Liver (tissue), 9 donors: ENCODE data around the gene ZSCAN5B. TPM values are rescaled to one million over a fixed set of nuclear protein-coding genes. Genes with fewer than 3 reads are reported as not detected.

ENCODE experiments used
- DNase-seq: peaks from one replicate; pipeline ENCODE4 v3.0.0-alpha.2; 2017; ENCODE audit warnings: low spot score
- H3K27ac ChIP-seq, 2 donors: one replicate each; pipeline ENCODE4 v1.7.0; 2013; ENCODE audit warnings: inconsistent platforms in 2 of 2, low read length in 2 of 2, control low read depth in 1 of 2, low read depth in 1 of 2, mild to moderate bottlenecking in 1 of 2
- H3K27me3 ChIP-seq, 4 donors: one replicate each; pipeline versions ENCODE4 v1.6.1 to v1.7.0; 2013; ENCODE audit warnings: low read length in 3 of 4, inconsistent platforms in 1 of 4, mild to moderate bottlenecking in 1 of 4, moderate library complexity in 1 of 4; ENCODE audit not compliant: control insufficient read depth in 4 of 4, insufficient read depth in 4 of 4
- H3K36me3 ChIP-seq, 4 donors: one replicate each; pipeline versions ENCODE4 v1.6.1 to v1.7.0; 2013; ENCODE audit warnings: low read length in 3 of 4, mild to moderate bottlenecking in 3 of 4, low read depth in 1 of 4, moderate library complexity in 1 of 4; ENCODE audit not compliant: control insufficient read depth in 4 of 4, insufficient read depth in 3 of 4
- H3K4me1 ChIP-seq, 4 donors: one replicate each; pipeline versions ENCODE4 v1.6.1 to v1.7.0; 2013; ENCODE audit warnings: low read length in 3 of 4, mild to moderate bottlenecking in 3 of 4, moderate library complexity in 1 of 4; ENCODE audit not compliant: control insufficient read depth in 4 of 4, insufficient read depth in 4 of 4
- H3K4me3 ChIP-seq, 3 donors: one replicate each; pipeline versions ENCODE4 v1.6.1 to v1.7.0; 2013; ENCODE audit warnings: low read length in 3 of 3, control low read depth in 1 of 3, low read depth in 1 of 3, mild to moderate bottlenecking in 1 of 3
- H3K9ac ChIP-seq, 2 donors: one replicate each; pipeline ENCODE4 v1.7.0; 2013; ENCODE audit warnings: low read length in 2 of 2, mild to moderate bottlenecking in 2 of 2, moderate library complexity in 2 of 2, control low read depth in 1 of 2, low read depth in 1 of 2
- H3K9me3 ChIP-seq, 4 donors: one replicate each; pipeline versions ENCODE4 v1.6.1 to v1.7.0; 2013; ENCODE audit warnings: low read length in 3 of 4; ENCODE audit not compliant: control insufficient read depth in 4 of 4
- ATF3 ChIP-seq: IDR thresholded peaks from 2 replicates; pipeline ENCODE4 v1.6.1; 2016; ENCODE audit warnings: antibody characterized with exemption
- CTCF ChIP-seq: fragments of 150-350 bp; IDR thresholded peaks from 2 replicates; pipeline ENCODE4 v1.5.1; 2017; ENCODE audit warnings: improper control_type of control experiment, low read depth, low read length; ENCODE audit not compliant: missing input control
- EGR1 ChIP-seq, 2 donors: IDR thresholded peaks; 2 replicates each; pipeline ENCODE4 v1.6.1; 2016 to 2018; ENCODE audit warnings: antibody characterized with exemption in 2 of 2, low read depth in 2 of 2
- FOXA1 ChIP-seq: IDR thresholded peaks from 2 replicates; pipeline ENCODE4 v1.6.1; 2016; ENCODE audit warnings: antibody characterized with exemption
- FOXA2 ChIP-seq: IDR thresholded peaks from 2 replicates; pipeline ENCODE4 v1.6.1; 2016; ENCODE audit warnings: antibody characterized with exemption
- GABPA ChIP-seq, 2 donors: IDR thresholded peaks in 1 of 2; conservative IDR thresholded peaks in 1 of 2; 2 replicates each; pipeline ENCODE4 v1.6.1; 2016; ENCODE audit warnings: antibody characterized with exemption in 2 of 2, mild to moderate bottlenecking in 1 of 2, moderate library complexity in 1 of 2
- HNF4A ChIP-seq, 2 donors: conservative IDR thresholded peaks; 2 replicates each; pipeline ENCODE4 v1.6.1; 2016; ENCODE audit warnings: antibody characterized with exemption in 2 of 2, mild to moderate bottlenecking in 2 of 2
- HNF4G ChIP-seq: IDR thresholded peaks from 2 replicates; pipeline ENCODE4 v1.6.1; 2016; ENCODE audit warnings: antibody characterized with exemption
- JUND ChIP-seq, 2 donors: IDR thresholded peaks; 2 replicates each; pipeline ENCODE4 v1.6.1; 2016; ENCODE audit warnings: antibody characterized with exemption in 2 of 2
- MAX ChIP-seq: IDR thresholded peaks from 2 replicates; pipeline ENCODE4 v1.6.1; 2016; ENCODE audit warnings: antibody characterized with exemption
- NR2F2 ChIP-seq: IDR thresholded peaks from 2 replicates; pipeline ENCODE4 v1.6.1; 2016; ENCODE audit warnings: antibody characterized with exemption
- RAD21 ChIP-seq, 2 donors: IDR thresholded peaks; 2 replicates each; pipeline ENCODE4 v1.6.1; 2016; ENCODE audit warnings: antibody characterized with exemption in 2 of 2, mild to moderate bottlenecking in 2 of 2
- REST ChIP-seq: IDR thresholded peaks from 2 replicates; pipeline ENCODE4 v1.6.1; 2016; ENCODE audit warnings: antibody characterized with exemption, mild to moderate bottlenecking
- RXRA ChIP-seq, 2 donors: IDR thresholded peaks; 2 replicates each; pipeline ENCODE4 v1.6.1; 2017 to 2018; ENCODE audit warnings: antibody characterized with exemption in 2 of 2, mild to moderate bottlenecking in 1 of 2
- SP1 ChIP-seq: IDR thresholded peaks from 2 replicates; pipeline ENCODE4 v1.6.1; 2018; ENCODE audit warnings: antibody characterized with exemption, mild to moderate bottlenecking
- TAF1 ChIP-seq: conservative IDR thresholded peaks from 2 replicates; pipeline ENCODE4 v1.6.1; 2016; ENCODE audit warnings: antibody characterized with exemption, mild to moderate bottlenecking
- YY1 ChIP-seq: IDR thresholded peaks from 2 replicates; pipeline ENCODE4 v1.6.1; 2016; ENCODE audit warnings: antibody characterized with exemption, mild to moderate bottlenecking
- ZBTB33 ChIP-seq: IDR thresholded peaks from 2 replicates; pipeline ENCODE4 v1.6.1; 2016; ENCODE audit warnings: antibody characterized with exemption
- WGBS: extraction: QIAGEN DNeasy Blood & Tissue Kit; methylation state at CpG from one replicate; pipeline ENCODE4 v1.1.7; 2013; 5-methylcytosine and 5-hydroxymethylcytosine counted together
- polyA plus RNA-seq, 2 donors: library from polyadenylated mRNA; stranded (reverse) in 1 of 2; unstranded in 1 of 2; fragments of 200-250 nt in 1 of 2; fragments of >200 nt in 1 of 2; fragmentation: Nextera tagmentation in 1 of 2; extraction: Ambion mirVana in 1 of 2; gene quantifications; one replicate each; pipeline versions ENCODE4 v1.2.1 to v1.2.3, GENCODE V29; 2013 to 2015
- total RNA-seq, 2 donors: library from RNA; depleted of rRNA; stranded (reverse); fragments of >200 nt; gene quantifications; one replicate each; pipeline ENCODE4 v1.2.3, GENCODE V29; 2014
- donor health status: healthy.
- donor health status: healthy.
- donor health status: healthy.
- donor health status: healthy.
- donor health status: healthy.

ZSCAN5B gene
- total and polyA plus RNA-seq, 4 donors: 0.08 TPM; not detected in 3

GRCh38 chr19:56150358-56150757 lies 47.2 kb downstream of the ZSCAN5B start (continued):
- TF ChIP-seq REST: no peak
- no peak for TF ChIP-seq MAX

GRCh38 chr19:56149656-56150038 lies 47.9 kb downstream of the ZSCAN5B start:
- 96% methylated on average over 5 of the region's 5 CpGs for WGBS
- Histone ChIP-seq H3K36me3 (peaks cover 6 to 15% (median 10%) of the 10 kb centered on the region in 4 donors), H3K4me1 (peaks cover 2 to 33% (median 26%) of the 10 kb centered on the region in 4 donors), H3K9me3 (no peaks in the 10 kb centered on the region), H3K27me3 (no peaks in the 10 kb centered on the region), H3K4me3 (no peak overlapping the region), H3K27ac (no peak overlapping the region), H3K9ac (no peak overlapping the region)
- TF ChIP-seq FOXA2 (no peak), FOXA1 (no peak), ZBTB33 (no peak), NR2F2 (no peak), CTCF (no peak), HNF4G (no peak), GABPA (IDR thresholded peaks at IDR 0.05 in 1 of 2, conservative IDR thresholded peaks at IDR 0.05 in 1 of 2) (no peak), EGR1 (IDR thresholded peaks at IDR 0.05; ENCODE audit: low read depth in 2 of 2) (no peak), HNF4A (conservative IDR thresholded peaks at IDR 0.05) (no peak), RXRA (IDR thresholded peaks at IDR 0.05) (no peak), TAF1 (no peak), JUND (IDR thresholded peaks at IDR 0.05) (no peak), RAD21 (IDR thresholded peaks at IDR 0.05) (no peak), ATF3 (no peak), YY1 (no peak), REST (no peak), MAX (no peak), SP1 (no peak)
- DNase-seq: no peak
